HEK293 (cell line): ENCODE results near the gene FBXO10.

Experiments used
- CTCF ChIP-seq: fragments of 450-650 bp; formaldehyde crosslinking; IDR thresholded peaks from 2 replicates; pipeline ENCODE4 v1.5.1; 2016; ENCODE audit warnings: missing biosample characterization, missing genetic modification characterization
- PRDM10 ChIP-seq: fragments of 450-650 bp; formaldehyde crosslinking; IDR thresholded peaks from 2 replicates; pipeline ENCODE4 v1.5.1; 2016; ENCODE audit warnings: missing biosample characterization, missing genetic modification characterization
- SP7 ChIP-seq: fragments of 450-650 bp; formaldehyde crosslinking; IDR thresholded peaks from 2 replicates; pipeline ENCODE4 v1.5.1; 2016; ENCODE audit warnings: missing biosample characterization, missing genetic modification characterization
- TCF7L2 ChIP-seq: IDR thresholded peaks from 2 replicates; pipeline ENCODE4 v1.6.1; 2011; ENCODE audit warnings: low read depth, mild to moderate bottlenecking, inconsistent platforms, low read length, moderate library complexity, borderline replicate concordance
- ZBTB10 ChIP-seq: fragments of 450-650 bp; formaldehyde crosslinking; IDR thresholded peaks from 2 replicates; pipeline ENCODE4 v1.5.1; 2016; ENCODE audit warnings: missing biosample characterization, missing genetic modification characterization
- ZNF791 ChIP-seq: fragments of 450-650 bp; formaldehyde crosslinking; IDR thresholded peaks from 2 replicates; pipeline ENCODE4 v1.5.1; 2016; ENCODE audit warnings: missing biosample characterization, missing genetic modification characterization
- ZNF792 ChIP-seq: fragments of 450-650 bp; formaldehyde crosslinking; IDR thresholded peaks from 2 replicates; pipeline ENCODE4 v1.5.1; 2016; ENCODE audit warnings: missing biosample characterization, missing genetic modification characterization
- ZXDB ChIP-seq: fragments of 450-650 bp; formaldehyde crosslinking; IDR thresholded peaks from 2 replicates; pipeline ENCODE4 v1.5.1; 2016; ENCODE audit warnings: missing biosample characterization, missing genetic modification characterization

- TF ChIP-seq ZXDB (tag by site-specific recombination): no peak
- TF ChIP-seq ZBTB10 (tag by site-specific recombination): no peak
- no peak for TF ChIP-seq TCF7L2
- no peak for TF ChIP-seq CTCF (tag by site-specific recombination)
- TF ChIP-seq SP7: no peak
- no peak for TF ChIP-seq PRDM10 (tag by site-specific recombination)
- no peak for TF ChIP-seq ZNF792
- TF ChIP-seq ZNF791 (tag by site-specific recombination): no peak
Measured at GRCh38 chr9:37622462-37622861, 46.3 kb upstream of the FBXO10 start.
